ENCODE measurements around the gene ITPKA.
A peak's percentile ranks its signal among the peaks of the same experiment; 100 is the strongest.

The ITPKA gene

GRCh38 chr15:41491889-41492288 is 1.8 kb upstream of the ITPKA start:
- DNase-seq: no peak

- DNase-seq: no peak
These were observed 973 bp upstream of the ITPKA start for GRCh38 chr15:41492597-41493204.

GRCh38 chr15:41493902-41494189 is 172 bp downstream of the ITPKA start:
- no peak for DNase-seq

DNA sequence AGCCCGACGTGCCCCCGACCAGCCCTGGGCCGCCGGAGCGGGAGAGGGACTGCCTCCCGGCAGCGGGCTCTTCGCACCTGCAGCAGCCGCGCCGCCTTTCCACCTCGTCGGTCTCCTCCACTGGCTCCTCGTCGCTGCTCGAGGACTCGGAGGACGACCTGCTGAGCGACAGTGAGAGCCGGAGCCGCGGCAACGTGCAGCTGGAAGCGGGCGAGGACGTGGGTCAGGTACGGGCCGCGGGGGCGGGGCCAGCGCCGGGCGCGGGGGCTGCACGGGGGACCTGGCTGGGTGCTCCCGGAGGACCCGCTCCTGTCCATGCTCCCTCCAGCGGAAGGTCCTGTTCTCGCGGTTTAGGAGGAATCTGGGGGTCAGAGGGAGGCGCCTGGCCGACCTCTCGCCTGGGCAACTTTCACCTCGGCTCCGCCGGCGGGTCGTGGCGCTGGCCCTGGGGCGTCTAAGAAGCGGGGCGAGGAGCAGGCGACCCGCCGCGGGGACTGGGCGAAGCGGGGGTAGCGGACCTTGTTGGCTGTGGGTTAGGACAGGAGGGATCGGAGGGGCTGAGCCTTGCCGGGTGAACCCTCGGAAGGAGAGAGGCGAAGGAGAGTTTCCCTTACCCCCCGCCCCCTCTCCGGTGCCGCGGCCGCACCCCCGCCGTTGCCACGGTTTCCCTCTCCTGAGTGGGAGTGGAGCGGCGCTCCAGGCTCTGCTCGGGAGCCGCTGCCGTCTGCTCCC is 682 bp downstream of the ITPKA start:
- DNase-seq: peak; percentile 64 to 76

DNA sequence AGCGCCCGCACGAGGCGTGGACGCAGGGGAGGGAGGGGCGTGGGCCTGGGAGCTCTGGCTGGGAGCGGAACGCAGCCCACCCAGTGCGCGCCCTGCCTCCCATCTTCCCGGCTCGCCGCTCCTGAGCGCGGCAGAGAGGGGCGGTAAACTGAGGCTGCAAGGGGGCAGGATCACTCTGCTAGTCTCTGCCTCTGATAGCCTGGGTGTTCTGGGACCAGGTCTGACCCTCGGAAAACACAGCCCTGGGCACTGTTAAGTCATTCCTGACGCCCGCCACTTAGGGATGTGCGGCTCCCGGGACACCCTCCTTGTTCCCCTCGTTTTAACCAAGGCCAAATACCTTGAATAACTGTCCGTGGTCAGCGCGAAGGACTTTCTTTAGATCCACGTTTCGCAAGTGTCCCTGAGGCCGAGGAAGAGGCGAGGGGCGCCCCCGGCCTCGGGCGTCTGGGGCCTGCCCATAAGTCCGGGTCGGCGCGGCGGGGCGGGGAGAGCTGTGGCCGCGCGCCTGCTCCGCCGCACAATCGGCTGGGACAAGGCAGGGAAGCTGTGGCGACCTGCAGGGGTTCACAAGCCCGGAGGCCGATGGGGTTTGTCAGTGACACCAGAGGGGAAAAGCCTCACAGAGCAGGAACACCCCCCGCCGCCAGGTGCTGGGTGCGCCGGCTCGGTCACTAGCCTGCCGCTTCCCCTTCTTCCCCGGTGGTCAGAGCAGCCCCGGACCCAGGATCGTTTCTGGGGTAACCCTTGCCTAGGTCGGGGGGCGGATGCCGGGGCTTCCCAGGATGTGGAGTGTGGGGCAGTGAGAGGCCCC is 1.5 kb downstream of the ITPKA start:
- peak in 1 of 2 experiments; percentile 65 for DNase-seq

GRCh38 chr15:41495736-41496599 is 2.3 kb downstream of the ITPKA start:
- DNase-seq: peak in 1 of 2 experiments; percentile 30

DNA sequence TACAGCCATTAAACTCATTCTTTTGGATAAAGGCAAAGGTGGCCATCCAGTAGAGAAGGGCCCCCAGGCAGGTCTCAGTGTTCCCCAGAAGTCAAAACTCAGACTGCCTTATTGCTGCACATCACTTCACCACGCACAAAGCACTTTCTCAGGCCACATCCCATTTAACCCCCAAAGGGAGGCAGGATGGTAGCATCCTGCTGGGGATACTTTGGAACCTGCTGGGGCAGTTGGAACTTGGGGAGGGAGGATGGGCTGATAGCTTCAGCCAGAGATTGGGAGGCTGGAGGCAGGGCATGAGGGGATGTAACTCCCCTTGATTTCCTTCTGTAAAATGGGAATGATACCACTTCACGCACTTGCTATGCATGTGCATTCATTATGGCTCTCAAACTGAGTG is 5.0 kb downstream of the ITPKA start:
- DNase-seq: no peak

- DNase-seq: no peak
These were observed 5.6 kb downstream of the ITPKA start for GRCh38 chr15:41499109-41499851.

GRCh38 chr15:41501191-41501917 is 7.7 kb downstream of the ITPKA start:
- DNase-seq: peak in 1 of 2 experiments; percentile 64

- DNase-seq: peak in 1 of 2 experiments; percentile 60
These were observed 8.5 kb downstream of the ITPKA start for GRCh38 chr15:41501931-41502794.

- DNase-seq: no peak
These were observed 9.4 kb downstream of the ITPKA start for GRCh38 chr15:41502795-41503668.

DNA sequence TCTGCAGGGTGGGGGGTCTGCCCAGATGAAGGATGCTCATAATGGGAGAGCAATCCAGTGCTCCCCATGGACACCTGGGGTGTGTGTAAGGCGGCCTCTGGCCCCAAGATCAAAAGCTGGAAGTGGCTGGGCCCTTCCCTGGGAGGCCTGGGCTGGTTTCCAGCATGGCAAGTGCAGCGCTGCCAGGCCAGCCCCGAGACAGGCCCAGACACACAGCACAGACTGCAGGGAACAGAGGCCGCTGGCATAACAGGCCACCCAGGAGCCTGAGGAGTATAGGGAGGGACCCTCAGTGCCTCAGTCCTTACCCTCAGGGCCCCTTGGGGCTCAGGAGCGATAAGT is 10.0 kb downstream of the ITPKA start:
- DNase-seq: no peak

DNA sequence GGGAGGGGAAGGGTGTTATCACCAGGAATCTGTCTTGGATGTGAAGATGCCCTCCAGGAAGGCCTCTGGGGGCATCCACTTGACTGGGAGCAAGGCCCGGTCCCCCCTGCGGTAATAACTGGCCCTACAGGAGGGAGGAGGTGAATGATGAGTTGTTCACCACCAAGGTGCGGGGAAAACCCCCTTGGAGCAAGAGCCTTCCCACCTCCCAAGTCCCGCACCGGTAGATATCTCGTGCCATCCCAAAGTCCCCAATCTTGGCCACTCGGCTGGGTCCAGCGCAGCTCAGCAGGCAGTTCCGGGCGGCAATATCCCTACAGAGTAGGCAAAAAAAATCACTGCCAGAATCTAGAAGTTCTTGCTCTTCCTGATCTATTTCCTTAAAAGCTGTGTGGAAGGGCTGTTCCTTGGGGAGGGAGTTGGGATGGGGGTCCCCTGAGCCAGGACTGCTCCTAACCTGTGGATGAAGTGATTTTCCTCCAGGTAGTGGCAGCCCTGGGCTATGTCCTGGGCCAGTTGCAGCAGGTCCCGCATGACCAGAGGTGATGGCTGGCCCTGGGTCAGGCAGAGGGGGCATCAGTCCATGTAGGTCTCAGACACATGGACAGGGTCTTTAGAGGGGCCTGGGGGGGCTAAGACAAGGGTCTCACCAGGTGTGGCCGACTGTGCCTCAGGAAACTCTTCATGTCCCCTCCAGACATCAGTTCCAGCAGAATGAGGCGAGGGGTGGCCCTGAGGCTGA is 11.2 kb downstream of the ITPKA start:
- DNase-seq: no peak

- no peak for DNase-seq
These were observed 12.1 kb downstream of the ITPKA start for GRCh38 chr15:41505776-41506175.

DNA sequence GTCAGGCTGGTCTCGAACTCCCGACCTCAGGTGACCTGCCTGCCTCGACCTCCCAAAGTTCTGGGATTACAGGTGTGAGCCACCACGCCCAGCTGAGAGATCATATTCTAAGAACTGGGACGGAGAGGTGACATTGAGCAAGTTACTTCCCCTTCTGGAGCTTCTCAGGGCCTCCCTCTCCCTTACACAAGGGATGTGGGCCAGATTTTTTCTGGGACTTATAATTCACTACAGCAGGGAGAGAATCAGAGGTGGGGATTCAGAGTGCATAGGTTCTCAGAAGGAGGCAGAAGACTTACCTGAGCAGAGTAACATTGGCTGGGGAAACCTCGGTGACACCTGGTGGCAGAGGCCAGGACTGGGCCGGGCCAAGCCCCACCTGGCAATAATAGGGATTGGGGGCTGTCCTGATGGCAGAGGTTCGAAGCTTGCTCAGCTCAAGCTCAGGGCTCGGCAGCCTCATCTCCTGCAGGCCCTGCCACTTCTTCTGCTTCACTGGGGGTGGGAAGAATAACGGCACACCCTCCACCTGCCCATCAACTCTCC is 13.2 kb downstream of the ITPKA start:
- no peak for DNase-seq

DNA sequence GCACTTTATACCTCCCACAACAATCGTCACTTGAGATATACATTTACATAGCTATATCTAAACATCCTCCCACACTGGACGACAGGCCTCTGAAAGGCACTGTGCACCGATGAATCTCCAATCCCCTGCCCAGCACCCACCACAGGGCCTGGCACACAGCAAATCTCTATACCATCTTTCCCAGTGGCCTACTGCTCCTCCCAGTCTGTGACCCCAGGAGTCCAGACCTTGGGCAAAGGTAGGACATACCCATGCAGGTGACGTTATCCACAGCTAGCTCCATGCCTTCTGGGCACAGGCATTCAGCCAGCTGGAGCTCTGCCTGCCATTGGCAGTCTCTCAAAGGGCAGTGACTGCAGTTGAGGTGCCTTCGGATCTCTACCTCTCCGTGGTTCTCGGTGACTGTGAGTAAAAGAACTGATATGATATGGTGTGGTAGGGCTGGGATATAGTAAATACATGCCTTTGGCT is 14.2 kb downstream of the ITPKA start:
- no peak for DNase-seq

GRCh38 chr15:41510728-41511127 is 17.1 kb downstream of the ITPKA start:
- no peak for DNase-seq

- DNase-seq: no peak
These were observed 17.7 kb downstream of the ITPKA start for GRCh38 chr15:41511331-41511898.

Data from activated T-cell treated with anti-CD3 and anti-CD28 coated beads, Interleukin-2, amount 50 U/mL, for 48 hours (primary cell).